NCI-H1694 (cell line): Measurements from ENCODE around the gene ZNF677.
A peak's percentile ranks its signal among the peaks of the same experiment; 100 is the strongest.
"Not testable (repeated sequence)": the region's sequence is repeated elsewhere in the genome, so short reads cannot be mapped to it uniquely, and the experiment has no call there.

Experiments
- DNase-seq: peaks from one replicate; lab custom pipeline; 2025; lab: John Stamatoyannopoulos, UW

The ZNF677 gene

DNA sequence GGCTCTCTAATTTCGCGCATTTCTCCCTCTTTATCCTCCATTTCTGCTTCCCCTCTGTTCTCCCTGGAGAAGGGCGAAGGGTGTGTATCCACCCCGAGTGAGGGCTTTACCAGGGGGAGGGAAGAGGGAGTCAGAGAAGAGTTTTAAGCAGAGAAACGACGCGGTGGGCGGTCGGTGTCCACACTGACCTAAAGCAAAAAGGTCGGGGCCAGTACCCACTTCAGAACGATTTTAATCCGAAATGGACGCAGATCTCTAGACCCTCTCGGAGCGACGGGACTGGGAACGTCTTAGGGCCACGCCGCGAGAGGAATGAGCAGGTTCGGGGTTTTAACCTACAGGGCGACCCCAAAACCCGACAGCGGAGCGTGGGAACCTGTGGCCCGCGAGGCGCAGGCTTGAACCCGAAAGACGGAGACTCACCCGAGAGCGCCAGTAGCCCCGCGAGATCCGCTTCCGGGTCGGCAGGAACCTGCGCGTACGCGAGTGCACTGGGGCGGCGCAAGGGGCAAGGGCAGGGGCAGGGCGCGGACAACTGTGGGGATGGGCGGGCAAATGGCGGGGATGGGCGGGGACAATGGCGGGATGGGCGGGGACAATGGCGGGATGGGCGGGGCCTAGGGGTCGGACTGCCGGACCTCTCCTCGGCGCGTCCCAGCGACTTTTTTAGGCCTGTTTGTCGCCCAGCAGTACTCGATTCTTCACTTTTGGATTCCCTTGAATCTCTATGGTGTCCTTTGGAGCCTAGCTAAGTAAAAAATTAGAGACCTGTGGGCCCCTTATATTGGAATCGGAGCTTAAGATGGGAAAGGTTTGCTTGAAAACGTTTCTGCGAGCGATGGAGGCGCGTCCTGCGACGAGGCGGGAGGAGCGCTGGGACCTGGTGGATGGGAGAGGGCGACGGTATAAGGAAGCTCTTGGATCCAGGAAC is at the start of gene ZNF677:
Gene ZNF677 (minus strand): TSS at position 463 of the 931 bp plus-strand sequence. CDS start 3,323 bp downstream, outside the sequence.
- DNase-seq = no peak

DNA sequence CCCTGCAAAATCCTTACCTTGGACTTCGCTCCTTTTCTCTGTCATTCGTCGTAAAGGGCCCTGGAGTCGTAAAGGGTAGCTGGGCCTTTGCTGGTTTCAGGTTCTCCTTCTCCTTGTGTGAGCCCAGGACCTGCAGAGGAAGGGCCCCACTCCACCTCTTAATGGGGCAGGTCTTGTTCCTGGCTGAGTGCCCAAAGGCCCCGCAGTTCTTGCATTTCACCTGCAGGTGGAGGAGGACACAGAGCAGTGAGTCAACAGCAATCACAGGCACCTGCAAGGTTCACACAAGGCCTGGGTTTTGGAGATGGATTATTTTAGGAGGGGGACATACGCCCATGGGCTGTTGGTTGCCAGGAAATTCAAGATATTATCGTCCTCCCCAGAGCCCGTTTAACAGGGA is 46.7 kb upstream of the ZNF677 start:
- DNase-seq = not testable (repeated sequence)

DNA sequence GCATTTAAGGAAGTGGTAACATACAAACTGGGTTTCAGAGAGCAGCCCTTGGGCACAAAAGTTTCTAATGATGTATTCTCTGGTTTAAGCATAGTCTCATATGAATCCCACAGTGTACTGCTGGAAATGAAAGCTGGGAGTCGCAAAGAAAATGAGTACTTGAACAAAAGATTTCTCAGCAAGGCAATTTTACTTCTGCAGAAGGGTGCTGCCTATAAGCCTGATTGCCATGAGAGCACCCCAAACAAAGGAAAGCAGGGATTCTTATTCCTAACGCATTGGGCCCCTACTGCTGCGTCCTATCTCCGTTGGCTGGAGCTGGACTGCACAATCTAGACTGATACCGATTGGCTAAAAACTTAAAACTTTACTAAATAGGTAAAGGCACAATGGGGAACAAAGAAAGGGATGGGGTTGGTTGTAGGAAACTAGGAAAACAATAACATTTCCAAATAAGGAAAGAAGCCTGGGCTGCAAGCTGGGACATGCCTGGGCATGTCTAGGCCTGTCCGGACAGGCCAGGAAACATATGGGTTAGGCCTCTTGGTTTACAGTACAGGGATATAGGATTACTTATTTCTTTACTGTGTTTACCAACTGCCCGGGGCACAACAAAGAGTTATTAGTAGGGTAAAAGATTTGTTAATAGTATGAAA is 40.2 kb upstream of the ZNF677 start:
- DNase-seq = no peak

DNA sequence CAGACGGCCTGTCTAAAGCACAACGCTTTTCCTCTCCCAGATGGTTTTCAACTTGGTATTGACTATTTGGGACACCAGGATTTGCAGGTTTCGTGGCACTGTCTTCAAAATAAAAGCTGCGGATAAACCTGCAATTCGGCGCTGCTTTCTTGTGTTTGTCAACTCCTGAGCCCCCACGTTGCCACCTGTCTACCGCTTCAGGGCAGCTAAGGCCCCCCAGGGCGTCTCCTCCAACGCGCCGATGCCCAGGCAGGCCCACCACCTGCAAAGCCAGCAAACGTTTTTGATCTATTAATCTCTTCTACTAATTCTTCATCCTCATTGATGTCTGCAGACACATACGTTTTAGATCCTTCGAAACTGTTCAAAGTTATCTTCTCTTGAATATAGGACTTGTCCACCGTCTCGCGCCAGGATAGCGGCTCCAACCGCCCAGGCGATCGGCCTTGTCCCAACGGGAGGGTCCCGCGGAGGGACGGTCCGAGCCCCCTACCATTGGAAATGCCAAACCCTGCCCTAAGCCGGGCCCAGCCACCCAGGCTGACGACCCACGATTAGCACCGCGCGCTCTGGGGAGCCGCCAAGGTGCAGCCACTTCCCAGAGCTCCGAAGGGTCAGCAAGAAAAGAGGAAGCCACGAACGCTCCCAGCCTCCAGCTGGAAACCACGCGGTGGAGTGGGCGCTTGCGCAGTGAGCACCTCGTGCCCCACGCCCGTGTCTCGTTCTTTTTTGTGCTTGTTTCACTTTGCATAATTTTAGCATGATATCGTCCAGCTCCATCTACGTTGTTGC is 36.3 kb upstream of the ZNF677 start:
- DNase-seq = no peak

DNA sequence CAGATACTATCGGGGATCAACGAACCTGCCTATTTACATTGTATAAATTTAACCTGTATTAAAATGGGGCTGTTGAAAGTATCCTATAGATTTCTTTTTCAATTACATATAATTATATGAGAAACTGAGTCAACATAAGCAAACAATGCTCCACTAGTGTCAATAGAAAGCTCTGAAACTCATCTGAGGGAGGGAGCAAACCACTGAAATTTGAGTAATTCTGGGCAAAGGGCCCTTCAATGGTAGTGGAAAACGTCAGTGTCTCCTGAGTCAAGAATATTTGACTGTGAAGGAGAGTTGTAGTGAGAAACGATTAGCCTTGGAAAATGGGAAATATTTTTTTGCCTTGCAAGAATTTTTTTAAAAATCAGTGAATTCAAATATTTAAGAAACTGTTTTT is 30.4 kb upstream of the ZNF677 start:
- no peak for DNase-seq

DNA sequence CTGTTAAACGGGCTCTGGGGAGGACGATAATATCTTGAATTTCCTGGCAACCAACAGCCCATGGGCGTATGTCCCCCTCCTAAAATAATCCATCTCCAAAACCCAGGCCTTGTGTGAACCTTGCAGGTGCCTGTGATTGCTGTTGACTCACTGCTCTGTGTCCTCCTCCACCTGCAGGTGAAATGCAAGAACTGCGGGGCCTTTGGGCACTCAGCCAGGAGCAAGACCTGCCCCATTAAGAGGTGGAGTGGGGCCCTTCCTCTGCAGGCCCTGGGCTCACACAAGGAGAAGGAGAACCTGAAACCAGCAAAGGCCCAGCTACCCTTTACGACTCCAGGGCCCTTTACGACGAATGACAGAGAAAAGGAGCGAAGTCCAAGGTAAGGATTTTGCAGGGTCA is 27.3 kb upstream of the ZNF677 start:
- not testable (repeated sequence) for DNase-seq

DNA sequence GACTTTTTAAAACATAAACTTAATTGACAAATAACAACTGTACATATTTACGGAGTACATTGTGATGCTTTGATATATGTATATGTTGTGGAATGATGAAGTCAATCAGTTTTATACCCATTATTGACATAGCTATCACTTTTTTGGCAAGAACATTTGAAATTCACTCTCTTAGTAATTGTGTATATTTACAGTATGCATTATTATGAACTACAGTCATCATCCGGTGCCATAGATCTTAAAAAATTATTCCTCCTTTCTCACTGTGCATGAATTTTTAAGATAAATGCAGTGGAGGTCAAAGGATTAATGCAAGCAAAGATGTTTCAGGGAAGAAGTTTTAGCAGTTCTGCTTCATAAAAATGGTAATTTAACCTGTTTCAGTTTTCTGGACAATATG is 20.8 kb upstream of the ZNF677 start:
- DNase-seq = no peak

- no peak for DNase-seq
Measured at GRCh38 chr19:53272044-53272443, 17.4 kb upstream of the ZNF677 start.

GRCh38 chr19:53269861-53270260 is 15.2 kb upstream of the ZNF677 start:
- not testable (repeated sequence) for DNase-seq

DNA sequence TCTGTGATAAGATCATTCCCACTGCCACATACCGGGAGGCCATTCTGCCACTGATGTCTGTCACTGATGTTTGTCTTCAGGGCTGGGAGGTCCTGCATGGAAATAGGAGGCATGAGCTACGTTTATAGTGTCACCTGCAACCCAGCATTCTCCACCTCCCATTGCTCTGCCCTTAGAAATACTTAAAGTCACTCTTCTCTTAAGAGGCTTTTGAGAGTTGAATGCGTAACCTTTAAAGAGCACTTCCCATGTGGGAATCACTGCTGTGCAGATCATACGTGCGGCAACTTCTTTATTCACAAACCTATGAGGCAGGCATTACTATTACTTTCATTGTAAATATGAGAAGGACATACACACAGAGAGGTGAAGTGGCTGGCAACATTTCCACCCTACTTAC is 12.9 kb upstream of the ZNF677 start, which contains the start of gene VN1R4:
Gene VN1R4 (minus strand): TSS at position 101 of the 400 bp plus-strand sequence. CDS start 58 bp downstream, at position 43.
- DNase-seq = not testable (repeated sequence)

- DNase-seq = not testable (repeated sequence)
Measured at GRCh38 chr19:53257715-53258342, 3.2 kb upstream of the ZNF677 start, which contains the start of gene VN1R2. Gene VN1R2, plus strand, starts transcription at chr19:53258292. Its CDS starts 84 bp downstream, at chr19:53258376.

GRCh38 chr19:53246498-53246897 is 8.2 kb downstream of the ZNF677 start:
- no peak for DNase-seq

DNA sequence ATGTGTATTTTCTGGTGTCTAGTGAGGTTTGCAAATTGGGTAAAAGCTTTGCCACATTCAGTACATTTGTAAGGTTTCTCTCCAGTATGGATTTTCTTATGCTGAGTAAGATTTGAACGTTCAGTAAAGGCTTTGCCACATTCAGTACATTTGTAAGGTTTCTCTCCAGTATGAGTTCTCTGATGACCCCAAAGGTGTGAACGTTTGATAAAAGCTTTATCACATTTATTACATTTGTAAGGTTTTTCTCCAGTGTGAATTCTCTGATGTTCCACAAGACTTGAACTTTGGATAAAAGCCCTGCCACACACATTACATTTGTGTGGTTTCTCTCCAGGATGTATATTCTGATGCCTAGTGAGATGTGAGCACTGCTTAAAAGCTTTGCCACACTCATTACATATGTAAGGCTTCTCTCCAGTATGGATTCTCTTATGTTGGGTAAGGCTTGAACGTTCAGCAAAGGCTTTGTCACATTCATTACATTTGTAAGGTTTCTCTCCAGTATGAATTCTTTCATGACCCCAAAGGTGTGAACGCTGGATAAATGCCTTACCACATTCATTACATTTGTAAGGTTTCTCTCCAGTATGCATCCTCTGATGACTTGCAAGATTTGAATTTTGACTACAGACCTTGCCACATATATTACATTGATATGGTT is 17.4 kb downstream of the ZNF677 start:
- no peak for DNase-seq

DNA sequence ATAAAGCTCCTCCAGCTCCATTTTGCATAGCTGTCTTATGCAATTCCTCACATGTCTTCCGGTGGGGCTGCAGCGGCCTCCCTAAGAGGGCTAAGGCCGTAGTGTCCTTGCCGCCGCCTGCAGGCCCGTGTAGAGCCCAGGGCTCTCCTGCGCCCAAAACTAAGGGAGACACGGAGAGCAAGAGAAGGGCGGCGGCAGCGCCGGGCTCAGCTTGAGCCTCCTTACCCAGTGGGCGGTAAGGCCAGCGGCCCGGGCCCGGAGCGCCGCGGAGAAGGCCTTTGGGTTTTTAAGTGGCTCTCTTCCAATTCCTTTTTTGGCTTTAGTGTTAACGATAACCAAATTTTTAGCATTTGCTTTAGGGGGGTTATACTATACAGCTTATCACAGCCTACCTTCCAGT is 30.1 kb downstream of the ZNF677 start:
- no peak for DNase-seq

- not testable (repeated sequence) for DNase-seq
Measured at GRCh38 chr19:53222716-53223115, 32.0 kb downstream of the ZNF677 start.

GRCh38 chr19:53212703-53213320 is 41.9 kb downstream of the ZNF677 start:
- DNase-seq = no peak

DNA sequence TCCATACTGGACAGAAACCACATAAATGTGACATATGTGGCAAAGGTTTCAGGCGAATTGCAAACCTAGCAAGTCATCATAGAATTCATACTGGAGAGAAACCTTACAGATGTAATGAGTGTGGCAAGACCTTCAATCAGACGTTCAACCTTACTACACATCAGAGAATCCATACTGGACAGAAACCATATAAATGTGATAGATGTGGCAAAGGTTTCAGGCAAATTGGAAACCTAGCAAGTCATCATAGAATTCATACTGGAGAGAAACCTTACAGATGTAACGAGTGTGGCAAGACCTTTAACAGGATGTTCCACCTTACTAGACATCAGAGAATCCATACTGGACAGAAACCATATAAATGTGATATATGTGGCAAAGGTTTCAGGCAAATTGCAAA is 43.1 kb downstream of the ZNF677 start:
- DNase-seq = not testable (repeated sequence)

DNA sequence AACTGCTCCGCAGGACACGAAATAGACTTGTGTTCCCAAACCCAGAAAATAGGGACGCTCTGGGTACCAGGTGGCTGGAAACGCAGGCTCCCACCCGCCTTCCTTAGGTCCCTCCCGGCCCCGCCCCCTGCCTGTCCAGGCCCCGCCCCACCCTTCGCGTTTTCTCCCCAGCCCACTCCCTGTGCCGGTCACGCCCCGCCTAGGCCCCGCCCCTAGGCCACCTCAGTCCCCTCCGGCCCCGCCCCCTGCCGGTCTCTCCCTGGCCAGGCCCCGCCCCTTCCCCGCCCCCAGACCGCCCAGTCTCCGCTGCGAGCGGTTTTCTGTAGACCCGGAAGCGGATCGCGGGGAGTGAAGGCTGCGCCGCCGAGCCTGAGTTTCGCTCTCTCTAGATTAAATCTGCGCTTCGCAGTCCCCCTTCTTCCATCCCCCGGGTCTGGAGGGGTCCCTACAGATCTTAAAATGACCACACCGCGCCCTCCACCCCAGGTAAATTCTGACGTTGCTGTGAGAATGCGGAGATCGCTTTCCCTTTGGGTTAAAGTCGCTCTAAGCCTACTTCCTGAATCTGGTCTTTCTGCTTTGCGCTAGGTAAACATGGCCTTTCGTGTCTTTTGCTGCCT is 57.8 kb downstream of the ZNF677 start:
- DNase-seq = no peak

DNA sequence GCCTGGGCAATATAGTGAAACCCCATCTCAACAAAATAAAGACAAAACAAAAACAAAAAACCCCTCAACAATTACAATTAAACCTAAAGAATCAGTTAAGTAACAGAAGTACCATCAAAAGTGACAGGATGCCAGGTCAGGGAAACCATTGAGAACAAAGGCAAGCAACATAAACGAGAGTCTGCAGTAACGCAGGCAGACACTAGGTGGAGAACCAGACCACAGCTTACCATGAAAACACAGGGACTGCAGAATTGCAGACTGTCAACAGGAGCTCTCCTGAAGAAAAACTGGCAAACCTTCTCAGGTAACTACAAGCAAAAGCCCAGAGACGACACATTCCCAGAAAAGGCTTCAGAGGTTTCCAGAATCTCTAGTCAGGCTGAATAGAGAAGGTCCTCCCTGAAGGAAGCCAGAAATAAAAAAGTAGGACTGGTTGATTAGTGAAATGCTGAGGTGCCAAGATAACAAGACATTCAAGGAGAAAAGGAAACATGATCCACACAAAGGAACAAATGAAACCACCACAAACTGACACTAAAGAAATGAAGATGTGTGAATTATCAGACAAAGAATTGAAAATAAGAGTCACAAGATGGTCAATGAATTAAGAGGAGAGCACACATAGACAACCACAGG is 59.3 kb downstream of the ZNF677 start:
- peak; percentile 38 for DNase-seq
